DND-41 (cell line): Measurements from ENCODE around the gene TMEM250.

ENCODE experiments used
- ATAC-seq: fragments of 200-7000 bp; cut with Tn5 transposase; 3 replicates; pipeline ENCODE4 v1.9.1; 2021; ENCODE audit warnings: low read depth; ENCODE audit not compliant: insufficient read depth
- DNase-seq: peaks from one replicate; pipeline ENCODE4 v3.0.0-alpha.2; 2020
- H2AFZ ChIP-seq: 2 replicates; pipeline ENCODE4 v1.6.0; 2012; ENCODE audit warnings: low read depth, low read length
- H3K27ac ChIP-seq: 2 replicates; pipeline ENCODE4 v1.5.1; 2012; ENCODE audit warnings: low read length, inconsistent platforms
- H3K27me3 ChIP-seq: fragments of 200-600 bp; sonication (generic); 2 replicates; pipeline ENCODE4 v1.6.0; 2012; ENCODE audit warnings: low read length, mild to moderate bottlenecking, inconsistent platforms; ENCODE audit not compliant: insufficient read depth, poor library complexity
- H3K36me3 ChIP-seq: 2 replicates; pipeline ENCODE4 v1.5.1; 2012; ENCODE audit warnings: low read length, inconsistent platforms; ENCODE audit not compliant: insufficient read depth
- H3K4me1 ChIP-seq: 2 replicates; pipeline ENCODE4 v1.5.1; 2012; ENCODE audit warnings: mild to moderate bottlenecking, low read length; ENCODE audit not compliant: insufficient read depth
- H3K4me2 ChIP-seq: 2 replicates; pipeline ENCODE4 v1.6.0; 2012; ENCODE audit warnings: mild to moderate bottlenecking, moderate library complexity, low read length, inconsistent platforms; ENCODE audit not compliant: insufficient read depth
- H3K4me3 ChIP-seq, 2 experiments: fragments of 200-600 bp in 1 of 2; shearing (Covaris generic) in 1 of 2; 2 replicates each; pipeline ENCODE4 v1.5.1; 2012 to 2016; ENCODE audit warnings: inconsistent platforms in 2 of 2, low read length in 2 of 2, mild to moderate bottlenecking in 2 of 2, low read depth in 1 of 2, moderate library complexity in 1 of 2
- H3K79me2 ChIP-seq: 2 replicates; pipeline ENCODE4 v1.6.0; 2012; ENCODE audit warnings: low read length, inconsistent platforms; ENCODE audit not compliant: insufficient read depth
- H3K9ac ChIP-seq: 2 replicates; pipeline ENCODE4 v1.6.0; 2012; ENCODE audit warnings: low read depth, mild to moderate bottlenecking, inconsistent platforms, low read length, moderate library complexity
- H3K9me3 ChIP-seq: 2 replicates; pipeline ENCODE4 v1.5.1; 2012; ENCODE audit warnings: low read length, moderate library complexity, mild to moderate bottlenecking, inconsistent platforms; ENCODE audit not compliant: insufficient read depth, severe bottlenecking
- H4K20me1 ChIP-seq: 2 replicates; pipeline ENCODE4 v1.6.0; 2012; ENCODE audit warnings: low read length; ENCODE audit not compliant: insufficient read depth
- EZH2 ChIP-seq: IDR thresholded peaks from 3 replicates; pipeline ENCODE4 v1.6.1; 2012; ENCODE audit warnings: borderline replicate concordance, low read depth, mild to moderate bottlenecking, moderate library complexity, low read length, inconsistent platforms; ENCODE audit not compliant: severe bottlenecking
- TF ChIP-seq, protein P1 (sequence below): IDR thresholded peaks from 2 replicates; pipeline ENCODE4 v1.5.1; 2012; ENCODE audit warnings: borderline replicate concordance, low read length, moderate library complexity, mild to moderate bottlenecking; ENCODE audit not compliant: poor library complexity, severe bottlenecking; ENCODE audit errors: extremely low read depth

Gene TMEM250

DNA sequence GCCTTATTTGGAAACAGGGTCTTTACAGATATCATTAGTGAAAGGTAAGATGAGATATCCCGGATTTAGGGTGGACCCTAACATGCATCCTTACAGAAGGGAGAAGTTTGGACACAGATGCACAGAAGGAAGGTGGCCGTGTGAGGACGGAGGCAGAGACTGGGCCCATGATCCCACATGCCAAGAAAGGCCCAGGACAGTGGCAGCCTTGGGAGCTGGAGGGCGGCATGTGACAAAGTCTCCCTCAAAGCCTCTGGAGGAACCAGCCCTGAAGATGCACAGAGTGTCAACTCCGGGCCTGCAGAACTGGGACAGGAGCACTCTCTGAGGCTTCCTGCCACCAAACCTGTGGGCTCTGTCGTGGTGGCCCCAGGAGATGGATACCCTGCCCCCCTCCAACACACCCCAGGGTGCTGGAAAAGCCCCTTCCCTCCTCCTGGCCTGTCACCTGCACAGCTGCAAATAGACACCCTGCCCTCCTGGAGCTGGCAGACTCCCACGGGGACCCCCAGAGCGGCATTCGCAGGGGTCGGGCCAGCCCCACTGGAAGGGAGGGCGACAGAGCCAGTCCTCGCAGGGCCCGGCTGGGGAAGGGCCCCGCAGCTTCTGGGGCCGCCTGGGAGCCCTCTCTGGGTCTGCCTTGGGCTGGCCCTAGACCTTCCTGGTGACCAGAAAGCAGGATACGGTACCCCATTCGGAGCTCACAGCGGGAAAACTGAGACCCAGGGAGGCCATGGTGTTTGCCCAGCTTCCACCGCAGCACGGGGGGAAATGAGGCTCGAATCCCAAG, 31.5 kb downstream of the TMEM250 start:
- Histone ChIP-seq H3K27ac (no peak overlapping the region), H2AFZ (no peak overlapping the region), H4K20me1 (no peaks in the 10 kb centered on the region; the same call in 1 of the 2 replicates), H3K27me3 (peaks cover 10% of the 10 kb centered on the region), H3K4me2 (no peak overlapping the region), H3K36me3 (no peaks in the 10 kb centered on the region), H3K9ac (no peak overlapping the region), H3K4me1 (peaks cover 7% of the 10 kb centered on the region; the same call in 1 of the 2 replicates), H3K9me3 (no peaks in the 10 kb centered on the region), H3K79me2 (no peaks in the 10 kb centered on the region), H3K4me3 (no peak overlapping the region)
- no peak for ATAC-seq
- DNase-seq = no peak
- no peak for TF ChIP-seq EZH2
- TF ChIP-seq, protein P1, sequence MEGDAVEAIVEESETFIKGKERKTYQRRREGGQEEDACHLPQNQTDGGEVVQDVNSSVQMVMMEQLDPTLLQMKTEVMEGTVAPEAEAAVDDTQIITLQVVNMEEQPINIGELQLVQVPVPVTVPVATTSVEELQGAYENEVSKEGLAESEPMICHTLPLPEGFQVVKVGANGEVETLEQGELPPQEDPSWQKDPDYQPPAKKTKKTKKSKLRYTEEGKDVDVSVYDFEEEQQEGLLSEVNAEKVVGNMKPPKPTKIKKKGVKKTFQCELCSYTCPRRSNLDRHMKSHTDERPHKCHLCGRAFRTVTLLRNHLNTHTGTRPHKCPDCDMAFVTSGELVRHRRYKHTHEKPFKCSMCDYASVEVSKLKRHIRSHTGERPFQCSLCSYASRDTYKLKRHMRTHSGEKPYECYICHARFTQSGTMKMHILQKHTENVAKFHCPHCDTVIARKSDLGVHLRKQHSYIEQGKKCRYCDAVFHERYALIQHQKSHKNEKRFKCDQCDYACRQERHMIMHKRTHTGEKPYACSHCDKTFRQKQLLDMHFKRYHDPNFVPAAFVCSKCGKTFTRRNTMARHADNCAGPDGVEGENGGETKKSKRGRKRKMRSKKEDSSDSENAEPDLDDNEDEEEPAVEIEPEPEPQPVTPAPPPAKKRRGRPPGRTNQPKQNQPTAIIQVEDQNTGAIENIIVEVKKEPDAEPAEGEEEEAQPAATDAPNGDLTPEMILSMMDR = no peak

DNA sequence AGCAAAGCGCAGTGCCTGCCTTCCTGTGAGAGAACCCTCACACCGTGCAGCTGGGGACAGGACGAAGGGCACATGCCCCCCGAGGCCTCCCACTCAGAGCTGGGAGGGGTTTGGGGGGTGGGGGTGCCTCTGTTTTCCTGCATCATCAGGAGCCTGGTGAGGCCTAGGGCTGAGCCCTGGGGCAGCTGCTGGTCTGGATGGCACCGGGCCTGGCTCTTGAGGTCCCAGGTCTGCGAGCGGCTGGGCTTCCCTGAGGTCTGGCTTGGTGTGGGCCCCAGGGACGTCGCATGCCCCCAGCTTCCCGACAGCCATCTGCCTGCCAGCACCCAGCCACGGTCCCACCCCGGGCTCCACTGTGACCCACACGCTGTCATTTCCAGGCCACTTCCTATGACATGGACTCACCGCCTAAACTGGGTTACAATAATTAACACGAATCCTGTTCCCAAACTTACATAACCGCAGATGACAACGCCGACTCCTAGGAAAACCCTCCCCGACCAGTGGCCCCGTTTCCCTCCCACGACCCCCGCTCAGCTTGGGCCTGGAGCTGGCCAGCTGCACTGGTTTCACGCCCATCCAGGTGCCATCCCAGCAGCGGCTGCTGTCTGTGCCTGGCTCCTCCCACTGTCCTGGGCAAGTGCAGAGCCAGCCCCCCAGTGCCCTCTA, 32.3 kb downstream of the TMEM250 start:
- no peak overlapping the region for H3K27ac ChIP-seq
- H4K20me1 ChIP-seq = no peaks in the 10 kb centered on the region; the same call in 1 of the 2 replicates
- H3K4me3 ChIP-seq = no peak overlapping the region
- no peak overlapping the region for H3K4me2 ChIP-seq
- no peaks in the 10 kb centered on the region for H3K79me2 ChIP-seq
- no peak overlapping the region for H3K9ac ChIP-seq
- no peaks in the 10 kb centered on the region for H3K36me3 ChIP-seq
- H3K9me3 ChIP-seq = no peaks in the 10 kb centered on the region
- H2AFZ ChIP-seq = no peak overlapping the region
- H3K27me3 ChIP-seq = peaks cover 10% of the 10 kb centered on the region
- DNase-seq (no peak), ATAC-seq (no peak)
- H3K4me1 ChIP-seq = peaks cover 7% of the 10 kb centered on the region; the same call in 1 of the 2 replicates
- TF ChIP-seq EZH2 = no peak
- TF ChIP-seq, protein P1 = no peak

DNA sequence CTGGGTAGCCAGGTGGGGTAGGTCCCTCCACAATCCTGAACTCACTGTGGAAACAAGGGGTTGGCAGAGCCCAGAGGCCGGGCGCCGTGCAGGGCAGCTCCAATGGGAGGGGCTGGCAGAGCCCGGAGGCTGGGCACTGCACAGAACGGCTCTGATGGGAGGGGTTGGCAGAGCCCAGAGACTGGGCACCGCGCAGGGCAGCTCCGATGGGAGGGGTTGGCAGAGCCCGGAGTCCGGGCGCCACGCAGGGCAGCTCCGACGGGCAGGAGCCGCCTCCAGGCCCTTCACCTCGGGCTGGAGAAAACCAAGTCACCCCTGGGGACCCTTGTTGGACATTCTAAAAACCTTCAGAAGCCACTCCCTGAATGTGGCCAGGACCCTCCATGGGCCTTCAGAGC, 32.9 kb downstream of the TMEM250 start:
- H3K36me3 ChIP-seq = no peaks in the 10 kb centered on the region
- H3K27ac ChIP-seq = no peak overlapping the region
- H2AFZ ChIP-seq = no peak overlapping the region
- peaks cover 10% of the 10 kb centered on the region for H3K27me3 ChIP-seq
- H3K9ac ChIP-seq = no peak overlapping the region
- peaks cover 7% of the 10 kb centered on the region; the same call in 1 of the 2 replicates for H3K4me1 ChIP-seq
- no peaks in the 10 kb centered on the region for H3K9me3 ChIP-seq
- DNase-seq = no peak
- no peaks in the 10 kb centered on the region for H3K79me2 ChIP-seq
- no peaks in the 10 kb centered on the region; the same call in 1 of the 2 replicates for H4K20me1 ChIP-seq
- no peak overlapping the region for H3K4me3 ChIP-seq
- no peak for ATAC-seq
- TF ChIP-seq, protein P1 = no peak
- no peak for TF ChIP-seq EZH2
- no peak overlapping the region for H3K4me2 ChIP-seq
